Glutamatergic neuron (in vitro differentiated cells): ENCODE data around the gene KNDC1. TPM values are rescaled to one million over a fixed set of nuclear protein-coding genes. Genes with fewer than 3 reads are reported as not detected.

Experiments
- DNase-seq: peaks from one replicate; pipeline ENCODE4 v3.0.0; 2022
- H3K27ac Mint-ChIP-seq: one replicate; pipeline ENCODE4 v1.8.0; 2020; ENCODE audit warnings: mild to moderate bottlenecking, mixed read lengths, inconsistent platforms; ENCODE audit not compliant: unreplicated experiment
- H3K27me3 Mint-ChIP-seq: one replicate; pipeline ENCODE4 v1.8.0; 2020; ENCODE audit warnings: mild to moderate bottlenecking, moderate library complexity, mixed read lengths, inconsistent platforms; ENCODE audit not compliant: unreplicated experiment
- H3K36me3 Mint-ChIP-seq: one replicate; pipeline ENCODE4 v1.8.0; 2020; ENCODE audit warnings: mild to moderate bottlenecking, mixed read lengths, inconsistent platforms; ENCODE audit not compliant: unreplicated experiment
- H3K4me1 Mint-ChIP-seq: one replicate; pipeline ENCODE4 v1.8.0; 2020; ENCODE audit warnings: mild to moderate bottlenecking, low read depth, mixed read lengths, inconsistent platforms; ENCODE audit not compliant: unreplicated experiment
- H3K4me3 Mint-ChIP-seq: one replicate; pipeline ENCODE4 v1.8.0; 2020; ENCODE audit warnings: mild to moderate bottlenecking, mixed read lengths, inconsistent platforms; ENCODE audit not compliant: unreplicated experiment
- H3K9me3 Mint-ChIP-seq: one replicate; pipeline ENCODE4 v1.8.0; 2020; ENCODE audit warnings: mild to moderate bottlenecking, moderate library complexity, mixed read lengths, inconsistent platforms; ENCODE audit not compliant: unreplicated experiment
- CTCF ChIP-seq: fragments of 200-600 bp; sonication (generic); IDR thresholded peaks from one replicate; pipeline ENCODE4 v1.5.0; 2021; ENCODE audit not compliant: partially characterized antibody, unreplicated experiment
- total RNA-seq: library from RNA; stranded (reverse); fragmentation: NEBNext Ultra II Directional; extraction: Animal tissue kit (Norgen Biotek cat#: 25700); gene quantifications from one replicate; pipeline ENCODE4 v1.2.1, GENCODE V29; 2021; ENCODE audit not compliant: unreplicated experiment

The KNDC1 gene
- total RNA-seq, 1 donor from 2014 or later, result 7.4 TPM

DNA sequence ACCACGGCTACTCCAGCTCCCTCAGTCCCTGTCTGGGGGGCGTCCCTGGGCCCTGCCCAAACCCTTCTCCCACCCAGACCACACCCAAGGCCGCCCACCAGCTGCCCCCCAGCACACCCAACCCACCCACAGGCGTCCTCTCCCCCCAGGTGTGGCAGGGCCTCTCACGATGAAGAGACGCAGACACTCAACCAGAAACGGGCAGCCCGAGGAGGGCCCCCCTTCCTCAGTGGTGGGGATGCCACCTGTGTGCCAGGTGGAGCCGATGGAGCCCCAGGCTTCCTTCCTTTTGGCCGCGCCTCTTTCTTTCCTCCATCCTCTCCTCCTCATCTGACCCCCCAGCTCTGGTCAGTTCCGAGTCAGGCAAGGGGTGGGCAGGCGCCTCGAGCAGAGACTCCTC lies 43.6 kb upstream of the KNDC1 start:
- no peak for TF ChIP-seq CTCF

DNA sequence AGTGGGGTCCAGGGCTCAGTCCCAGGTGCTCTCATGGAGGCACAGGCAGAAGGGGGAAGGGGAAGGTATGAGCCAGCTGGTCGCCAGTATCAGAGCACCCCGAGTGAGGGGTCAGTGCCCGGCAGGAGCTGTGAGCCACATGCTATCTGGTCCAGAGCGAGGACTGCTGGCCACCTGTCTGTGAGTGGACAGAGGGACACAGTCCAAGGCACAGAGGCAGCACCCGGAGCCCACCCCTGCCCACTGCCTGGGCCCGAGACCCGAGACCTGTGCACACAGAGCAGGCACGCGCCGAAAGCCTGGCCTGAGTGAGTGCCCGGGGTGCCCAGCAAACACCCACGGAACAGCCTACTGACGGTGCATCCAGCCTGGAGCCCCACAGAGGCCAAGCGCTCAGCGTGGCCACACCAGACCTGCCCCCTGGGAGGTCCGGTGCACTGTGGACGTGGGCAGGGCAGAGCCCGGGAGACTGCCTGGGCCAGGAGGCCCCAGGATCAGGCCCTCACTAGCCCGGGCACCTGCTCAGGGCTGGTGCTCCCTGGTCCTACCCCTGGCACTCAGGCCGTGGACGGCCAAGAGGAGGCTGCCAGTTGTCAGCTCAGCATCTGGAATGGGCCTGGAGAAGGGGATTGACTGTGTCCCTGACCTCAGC lies 42.9 kb upstream of the KNDC1 start:
- peaks cover 32% of the 10 kb centered on the region for H3K36me3 Mint-ChIP-seq
- H3K9me3 Mint-ChIP-seq, result peaks cover 13% of the 10 kb centered on the region
- no peaks in the 10 kb centered on the region for H3K4me1 Mint-ChIP-seq
- H3K27ac Mint-ChIP-seq, result no peak overlapping the region
- no peak overlapping the region for H3K4me3 Mint-ChIP-seq
- no peak for TF ChIP-seq CTCF
- DNase-seq, result no peak
- peaks cover 5% of the 10 kb centered on the region for H3K27me3 Mint-ChIP-seq

More for the DNA sequence above, 43.6 kb upstream of the KNDC1 start:
- Mint-ChIP-seq H3K27ac (no peak overlapping the region), H3K4me3 (no peak overlapping the region), H3K27me3 (peaks cover 5% of the 10 kb centered on the region), H3K36me3 (peaks cover 35% of the 10 kb centered on the region), H3K4me1 (no peaks in the 10 kb centered on the region), H3K9me3 (peaks cover 13% of the 10 kb centered on the region)
- DNase-seq, result peak; percentile 10

- Mint-ChIP-seq H3K36me3 (peaks cover 27% of the 10 kb centered on the region), H3K27me3 (peaks cover 3% of the 10 kb centered on the region), H3K4me3 (no peak overlapping the region), H3K4me1 (no peaks in the 10 kb centered on the region), H3K27ac (no peak overlapping the region), H3K9me3 (peaks cover 14% of the 10 kb centered on the region)
- no peak for TF ChIP-seq CTCF
- no peak for DNase-seq
These were observed 42.3 kb upstream of the KNDC1 start for GRCh38 chr10:133117688-133118071.

DNA sequence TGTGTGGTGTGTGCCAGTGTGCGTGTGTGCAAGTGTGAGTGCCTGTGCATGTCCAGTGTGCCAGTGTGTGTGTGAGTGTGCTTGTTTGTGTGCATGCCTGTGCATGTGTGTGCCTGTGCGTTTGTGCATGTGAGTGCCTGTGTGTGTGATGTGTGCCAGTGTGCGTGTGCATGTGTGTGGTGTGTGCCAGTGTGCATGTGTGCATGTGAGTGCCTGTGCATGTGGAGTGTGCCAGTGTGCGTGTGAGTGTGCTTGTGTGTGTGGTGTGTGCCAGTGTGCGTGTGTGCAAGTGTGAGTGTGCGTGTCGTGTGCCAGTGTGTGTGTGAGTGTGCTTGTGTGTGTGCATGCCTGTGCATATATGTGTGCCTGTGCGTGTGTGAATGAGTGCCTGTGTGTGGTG lies 38.5 kb upstream of the KNDC1 start:
- peaks cover 5% of the 10 kb centered on the region for H3K27me3 Mint-ChIP-seq
- H3K9me3 Mint-ChIP-seq, result peaks cover 13% of the 10 kb centered on the region
- H3K36me3 Mint-ChIP-seq, result peaks cover 18% of the 10 kb centered on the region
- no peak for TF ChIP-seq CTCF
- no peak for DNase-seq
- no peaks in the 10 kb centered on the region for H3K4me1 Mint-ChIP-seq
- no peak overlapping the region for H3K27ac Mint-ChIP-seq
- H3K4me3 Mint-ChIP-seq, result no peak overlapping the region

DNA sequence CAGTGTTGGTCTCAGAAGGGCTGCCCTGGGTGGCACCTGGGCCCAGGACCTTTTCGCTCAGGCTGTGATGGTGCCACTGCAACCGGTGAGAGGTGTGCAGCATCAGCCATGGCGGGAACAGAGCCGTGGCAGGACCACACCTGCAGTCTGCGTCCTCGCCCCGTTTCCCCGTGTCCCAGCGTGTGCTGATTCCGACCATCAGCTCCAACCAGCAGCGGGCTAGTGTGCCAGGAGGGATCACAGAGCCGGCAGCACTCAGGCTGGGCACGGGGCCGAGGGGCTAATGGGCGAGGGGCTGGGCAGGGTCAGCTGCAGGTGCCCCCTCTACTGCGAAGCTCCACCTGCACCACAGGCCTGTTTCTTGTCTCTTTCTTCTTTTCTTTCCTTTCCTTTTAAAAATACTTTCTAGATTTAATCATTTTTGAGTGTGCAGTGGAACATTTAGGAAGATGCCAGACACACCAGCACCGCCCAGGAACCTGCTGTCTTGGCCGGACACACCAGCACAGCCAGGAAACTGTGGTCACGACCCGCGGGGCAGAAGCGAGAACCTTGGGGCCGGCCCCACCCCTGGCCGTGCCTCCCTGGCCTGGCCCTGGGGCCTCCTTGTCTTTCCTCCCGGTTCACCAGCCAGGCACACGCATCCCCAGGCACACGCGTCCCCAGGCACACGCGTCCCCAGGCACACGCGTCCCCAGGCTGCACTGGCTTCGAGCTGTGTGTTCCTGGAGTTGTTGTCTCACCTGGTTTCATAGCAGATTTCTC lies 37.7 kb upstream of the KNDC1 start:
- Mint-ChIP-seq H3K36me3 (peaks cover 18% of the 10 kb centered on the region), H3K27me3 (peaks cover 5% of the 10 kb centered on the region), H3K27ac (no peak overlapping the region), H3K4me1 (no peaks in the 10 kb centered on the region), H3K9me3 (peaks cover 13% of the 10 kb centered on the region), H3K4me3 (no peak overlapping the region)
- DNase-seq, result no peak
- TF ChIP-seq CTCF, result no peak
